HepG2 (cell line): ENCODE measurements around the gene CRYZ. TPM values are rescaled to one million over a fixed set of nuclear protein-coding genes. Genes with fewer than 3 reads are reported as not detected.

ENCODE experiments used
- AGO2 ChIP-seq: fragments of 200-400 bp; formaldehyde crosslinking; optimal IDR thresholded peaks from 2 replicates; pipeline ENCODE3; 2017; ENCODE audit warnings: mild to moderate bottlenecking, low read depth, low read length, moderate library complexity
- CREM ChIP-seq, 2 experiments: sonication (generic) in 1 of 2; formaldehyde crosslinking in 1 of 2; IDR thresholded peaks; 2 replicates each; pipeline versions ENCODE4 v1.4.0 to v1.6.1; 2016 to 2020; ENCODE audit warnings: antibody characterized with exemption in 1 of 2, mild to moderate bottlenecking in 1 of 2, missing genetic modification reagents in 1 of 2
- HOXA3 ChIP-seq: sonication (generic); formaldehyde crosslinking; IDR thresholded peaks from 2 replicates; pipeline ENCODE4 v1.5.0; 2020; ENCODE audit warnings: missing genetic modification reagents
- MYNN ChIP-seq: sonication (generic); formaldehyde crosslinking; IDR thresholded peaks from 2 replicates; pipeline ENCODE4 v1.4.0; 2020; ENCODE audit warnings: mild to moderate bottlenecking, low read depth, missing genetic modification reagents
- PLRG1 ChIP-seq: fragments of 450-650 bp; conservative IDR thresholded peaks from 2 replicates; pipeline ENCODE4 v1.6.1; 2016
- RXRB ChIP-seq: IDR thresholded peaks from 2 replicates; pipeline ENCODE4 v1.6.1; 2016; ENCODE audit warnings: borderline replicate concordance, missing genetic modification reagents, missing compliant biosample characterization
- TCF12 ChIP-seq, 2 experiments: fragments of 450-650 bp in 1 of 2; sonication (generic) in 1 of 2; formaldehyde crosslinking in 1 of 2; IDR thresholded peaks; 2 replicates each; pipeline versions ENCODE4 v1.6.1 to v1.8.0; 2017 to 2022; ENCODE audit warnings: antibody characterized with exemption in 1 of 2, mild to moderate bottlenecking in 1 of 2, missing genetic modification reagents in 1 of 2, moderate library complexity in 1 of 2
- TEAD3 ChIP-seq: optimal IDR thresholded peaks from 2 replicates; pipeline ENCODE3; 2016; ENCODE audit warnings: borderline replicate concordance
- TP53 ChIP-seq: sonication (generic); formaldehyde crosslinking; conservative IDR thresholded peaks from 2 replicates; pipeline ENCODE4 v1.4.0; 2020; ENCODE audit warnings: missing genetic modification reagents
- ZC3H4 ChIP-seq: sonication (generic); formaldehyde crosslinking; IDR thresholded peaks from 2 replicates; pipeline ENCODE4 v1.4.0; 2020; ENCODE audit warnings: missing genetic modification reagents, borderline replicate concordance
- ZNF629 ChIP-seq: sonication (generic); formaldehyde crosslinking; conservative IDR thresholded peaks from 2 replicates; pipeline ENCODE4 v1.5.0; 2020; ENCODE audit warnings: missing genetic modification reagents
- ZSCAN20 ChIP-seq: sonication (generic); formaldehyde crosslinking; IDR thresholded peaks from 2 replicates; pipeline ENCODE4 v1.4.0; 2020; ENCODE audit warnings: missing genetic modification reagents, mild to moderate bottlenecking, borderline replicate concordance
- polyA plus RNA-seq, 8 experiments: library from polyadenylated mRNA; depleted of rRNA in 3 of 8; stranded (reverse) in 7 of 8; unstranded in 1 of 8; fragments of >200 nt; fragmentation: Illumina TruSeq in 4 of 8; extraction: Trizol in 4 of 8; gene quantifications; 2 replicates each; pipeline versions ENCODE4 v1.2.1 to v1.2.3, GENCODE V29; 2011 to 2016; ENCODE audit warnings: low read depth in 4 of 8, missing spikeins in 1 of 8, mixed read lengths in 1 of 8; ENCODE audit not compliant: insufficient read depth in 1 of 8
- total RNA-seq, 5 experiments: library from RNA; depleted of rRNA; stranded (reverse); fragments of >200 nt; fragmentation: Illumina TruSeq; extraction: Trizol; gene quantifications; 2 replicates each; pipeline ENCODE4 v1.2.3, GENCODE V29; 2016; ENCODE audit warnings: low read depth in 1 of 5
- TF ChIP-seq, protein P1 (sequence below), 2 experiments: sonication (generic) in 1 of 2; formaldehyde crosslinking in 1 of 2; IDR thresholded peaks; 2 replicates each; pipeline versions ENCODE4 v1.6.1 to v1.9.0; 2014 to 2022; ENCODE audit warnings: antibody characterized with exemption in 1 of 2, borderline replicate concordance in 1 of 2, inconsistent platforms in 1 of 2, low read depth in 1 of 2, missing genetic modification reagents in 1 of 2
- TF ChIP-seq, protein P2 (sequence below): sonication (generic); formaldehyde crosslinking; IDR thresholded peaks from 2 replicates; pipeline ENCODE4 v1.5.1; 2020; ENCODE audit warnings: mild to moderate bottlenecking, missing genetic modification reagents, borderline replicate concordance
- TF ChIP-seq, protein P3 (sequence below): conservative IDR thresholded peaks from 2 replicates; pipeline ENCODE4 v1.6.1; 2018; ENCODE audit warnings: missing genetic modification reagents

The CRYZ gene
- total and polyA plus RNA-seq, 2 of the 13 experiments (the other 11 are each of a cell fraction or from before 2014, with no cell fraction given): 115 to 211 TPM

DNA sequence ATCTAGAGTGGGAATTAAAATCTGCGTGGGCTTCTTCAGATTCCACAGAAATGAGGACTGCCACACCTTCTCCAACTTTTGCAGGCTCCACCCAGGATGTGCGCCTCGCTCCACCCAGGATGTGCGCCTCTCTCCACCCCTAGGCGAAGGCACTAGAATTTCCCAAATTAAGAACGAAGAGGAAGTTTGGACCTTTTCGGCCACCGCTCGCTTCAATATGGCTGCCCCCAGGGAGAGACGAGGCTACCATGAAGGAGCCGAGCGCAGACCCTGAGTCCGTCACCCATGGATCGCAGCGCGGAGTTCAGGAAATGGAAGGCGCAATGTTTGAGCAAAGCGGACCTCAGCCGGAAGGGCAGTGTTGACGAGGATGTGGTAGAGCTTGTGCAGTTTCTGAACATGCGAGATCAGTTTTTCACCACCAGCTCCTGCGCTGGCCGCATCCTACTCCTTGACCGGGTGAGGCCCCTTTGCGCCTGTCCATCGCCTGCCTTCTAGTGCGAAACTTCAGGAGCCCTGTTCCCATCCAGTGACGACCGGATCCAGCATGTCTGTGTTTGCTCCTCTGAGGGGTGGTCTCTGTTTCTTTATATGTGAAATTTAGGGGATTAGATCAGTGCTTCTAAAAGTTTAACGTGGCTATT, at the start of gene CRYZ, which contains the start of gene TYW3 (continued):
- TF ChIP-seq, protein P1, sequence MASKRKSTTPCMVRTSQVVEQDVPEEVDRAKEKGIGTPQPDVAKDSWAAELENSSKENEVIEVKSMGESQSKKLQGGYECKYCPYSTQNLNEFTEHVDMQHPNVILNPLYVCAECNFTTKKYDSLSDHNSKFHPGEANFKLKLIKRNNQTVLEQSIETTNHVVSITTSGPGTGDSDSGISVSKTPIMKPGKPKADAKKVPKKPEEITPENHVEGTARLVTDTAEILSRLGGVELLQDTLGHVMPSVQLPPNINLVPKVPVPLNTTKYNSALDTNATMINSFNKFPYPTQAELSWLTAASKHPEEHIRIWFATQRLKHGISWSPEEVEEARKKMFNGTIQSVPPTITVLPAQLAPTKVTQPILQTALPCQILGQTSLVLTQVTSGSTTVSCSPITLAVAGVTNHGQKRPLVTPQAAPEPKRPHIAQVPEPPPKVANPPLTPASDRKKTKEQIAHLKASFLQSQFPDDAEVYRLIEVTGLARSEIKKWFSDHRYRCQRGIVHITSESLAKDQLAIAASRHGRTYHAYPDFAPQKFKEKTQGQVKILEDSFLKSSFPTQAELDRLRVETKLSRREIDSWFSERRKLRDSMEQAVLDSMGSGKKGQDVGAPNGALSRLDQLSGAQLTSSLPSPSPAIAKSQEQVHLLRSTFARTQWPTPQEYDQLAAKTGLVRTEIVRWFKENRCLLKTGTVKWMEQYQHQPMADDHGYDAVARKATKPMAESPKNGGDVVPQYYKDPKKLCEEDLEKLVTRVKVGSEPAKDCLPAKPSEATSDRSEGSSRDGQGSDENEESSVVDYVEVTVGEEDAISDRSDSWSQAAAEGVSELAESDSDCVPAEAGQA (IDR thresholded peaks at IDR 0.05; ENCODE audit: low read depth): peak; percentile 82
- TF ChIP-seq, protein P1 (CRISPR knock-in tag; IDR thresholded peaks at IDR 0.05; ENCODE audit: borderline replicate concordance): no peak
- TF ChIP-seq, protein P2, sequence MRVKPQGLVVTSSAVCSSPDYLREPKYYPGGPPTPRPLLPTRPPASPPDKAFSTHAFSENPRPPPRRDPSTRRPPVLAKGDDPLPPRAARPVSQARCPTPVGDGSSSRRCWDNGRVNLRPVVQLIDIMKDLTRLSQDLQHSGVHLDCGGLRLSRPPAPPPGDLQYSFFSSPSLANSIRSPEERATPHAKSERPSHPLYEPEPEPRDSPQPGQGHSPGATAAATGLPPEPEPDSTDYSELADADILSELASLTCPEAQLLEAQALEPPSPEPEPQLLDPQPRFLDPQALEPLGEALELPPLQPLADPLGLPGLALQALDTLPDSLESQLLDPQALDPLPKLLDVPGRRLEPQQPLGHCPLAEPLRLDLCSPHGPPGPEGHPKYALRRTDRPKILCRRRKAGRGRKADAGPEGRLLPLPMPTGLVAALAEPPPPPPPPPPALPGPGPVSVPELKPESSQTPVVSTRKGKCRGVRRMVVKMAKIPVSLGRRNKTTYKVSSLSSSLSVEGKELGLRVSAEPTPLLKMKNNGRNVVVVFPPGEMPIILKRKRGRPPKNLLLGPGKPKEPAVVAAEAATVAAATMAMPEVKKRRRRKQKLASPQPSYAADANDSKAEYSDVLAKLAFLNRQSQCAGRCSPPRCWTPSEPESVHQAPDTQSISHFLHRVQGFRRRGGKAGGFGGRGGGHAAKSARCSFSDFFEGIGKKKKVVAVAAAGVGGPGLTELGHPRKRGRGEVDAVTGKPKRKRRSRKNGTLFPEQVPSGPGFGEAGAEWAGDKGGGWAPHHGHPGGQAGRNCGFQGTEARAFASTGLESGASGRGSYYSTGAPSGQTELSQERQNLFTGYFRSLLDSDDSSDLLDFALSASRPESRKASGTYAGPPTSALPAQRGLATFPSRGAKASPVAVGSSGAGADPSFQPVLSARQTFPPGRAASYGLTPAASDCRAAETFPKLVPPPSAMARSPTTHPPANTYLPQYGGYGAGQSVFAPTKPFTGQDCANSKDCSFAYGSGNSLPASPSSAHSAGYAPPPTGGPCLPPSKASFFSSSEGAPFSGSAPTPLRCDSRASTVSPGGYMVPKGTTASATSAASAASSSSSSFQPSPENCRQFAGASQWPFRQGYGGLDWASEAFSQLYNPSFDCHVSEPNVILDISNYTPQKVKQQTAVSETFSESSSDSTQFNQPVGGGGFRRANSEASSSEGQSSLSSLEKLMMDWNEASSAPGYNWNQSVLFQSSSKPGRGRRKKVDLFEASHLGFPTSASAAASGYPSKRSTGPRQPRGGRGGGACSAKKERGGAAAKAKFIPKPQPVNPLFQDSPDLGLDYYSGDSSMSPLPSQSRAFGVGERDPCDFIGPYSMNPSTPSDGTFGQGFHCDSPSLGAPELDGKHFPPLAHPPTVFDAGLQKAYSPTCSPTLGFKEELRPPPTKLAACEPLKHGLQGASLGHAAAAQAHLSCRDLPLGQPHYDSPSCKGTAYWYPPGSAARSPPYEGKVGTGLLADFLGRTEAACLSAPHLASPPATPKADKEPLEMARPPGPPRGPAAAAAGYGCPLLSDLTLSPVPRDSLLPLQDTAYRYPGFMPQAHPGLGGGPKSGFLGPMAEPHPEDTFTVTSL (CRISPR knock-in tag): peak; percentile 62; the same call in 1 of the 2 replicates
- TF ChIP-seq, protein P3, sequence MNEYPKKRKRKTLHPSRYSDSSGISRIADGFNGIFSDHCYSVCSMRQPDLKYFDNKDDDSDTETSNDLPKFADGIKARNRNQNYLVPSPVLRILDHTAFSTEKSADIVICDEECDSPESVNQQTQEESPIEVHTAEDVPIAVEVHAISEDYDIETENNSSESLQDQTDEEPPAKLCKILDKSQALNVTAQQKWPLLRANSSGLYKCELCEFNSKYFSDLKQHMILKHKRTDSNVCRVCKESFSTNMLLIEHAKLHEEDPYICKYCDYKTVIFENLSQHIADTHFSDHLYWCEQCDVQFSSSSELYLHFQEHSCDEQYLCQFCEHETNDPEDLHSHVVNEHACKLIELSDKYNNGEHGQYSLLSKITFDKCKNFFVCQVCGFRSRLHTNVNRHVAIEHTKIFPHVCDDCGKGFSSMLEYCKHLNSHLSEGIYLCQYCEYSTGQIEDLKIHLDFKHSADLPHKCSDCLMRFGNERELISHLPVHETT (CRISPR knock-in tag): peak; percentile 81
- TF ChIP-seq ZC3H4 (CRISPR knock-in tag) (peak; percentile 47; the same call in 1 of the 2 replicates), TP53 (no peak), RXRB (CRISPR knock-in tag) (peak; percentile 55), PLRG1 (no peak), AGO2 (no peak), TEAD3 (CRISPR knock-in tag) (peak; percentile 75), HOXA3 (peak; percentile 89), TCF12 (IDR thresholded peaks at IDR 0.05) (no peak), TCF12 (CRISPR knock-in tag; IDR thresholded peaks at IDR 0.05) (0 out of 2 replicates have a peak, but pooled peaks have one; percentile 83), MYNN (no peak), CREM (IDR thresholded peaks at IDR 0.05) (peak; percentile 77; the same call in 1 of the 2 replicates), CREM (CRISPR knock-in tag; IDR thresholded peaks at IDR 0.05) (no peak), ZSCAN20 (no peak), ZNF629 (0 out of 2 replicates have a peak, but pooled peaks have one; percentile 6)
